GM19395 (cell line): ENCODE data around the gene CAAP1.
"Not testable (repeated sequence)": the region's sequence is repeated elsewhere in the genome, so short reads cannot be mapped to it uniquely, and the experiment has no call there.

Source experiments
- ATAC-seq: cut with Tn5 transposase; IDR thresholded peaks from one replicate; pipeline ENCODE4 v1.9.1; 2021; ENCODE audit warnings: mild to moderate bottlenecking, moderate library complexity; ENCODE audit not compliant: unreplicated experiment

The CAAP1 gene

GRCh38 chr9:26892251-26893029 is at the start of gene CAAP1:
CAAP1 (minus strand) TSS chr9:26892802; CDS start chr9:26892715, 87 bp downstream.
- peak; percentile 95 for ATAC-seq

DNA sequence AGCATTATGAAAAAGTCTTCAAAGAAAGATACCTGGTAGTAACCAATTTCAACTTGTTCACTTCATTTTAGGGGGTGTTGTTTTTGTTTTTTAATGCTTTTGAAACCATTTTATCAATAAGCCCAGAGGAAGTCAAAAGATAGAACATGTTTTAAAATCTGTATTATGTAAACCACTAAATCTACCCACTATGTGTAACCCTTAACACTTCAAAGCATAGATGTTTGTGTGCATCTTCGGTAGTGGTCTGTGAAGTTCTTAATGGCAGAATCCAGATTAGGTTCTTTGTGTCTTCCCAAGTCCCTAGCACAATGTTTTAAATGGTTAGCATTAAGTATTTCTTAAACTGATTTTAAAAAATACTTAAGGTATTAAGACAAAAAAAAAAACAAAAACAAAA is 48.2 kb upstream of the CAAP1 start:
- no peak for ATAC-seq

- no peak for ATAC-seq
Observed at GRCh38 chr9:26939955-26940711, 47.5 kb upstream of the CAAP1 start.

GRCh38 chr9:26937816-26938371 is 45.3 kb upstream of the CAAP1 start:
- ATAC-seq: no peak

DNA sequence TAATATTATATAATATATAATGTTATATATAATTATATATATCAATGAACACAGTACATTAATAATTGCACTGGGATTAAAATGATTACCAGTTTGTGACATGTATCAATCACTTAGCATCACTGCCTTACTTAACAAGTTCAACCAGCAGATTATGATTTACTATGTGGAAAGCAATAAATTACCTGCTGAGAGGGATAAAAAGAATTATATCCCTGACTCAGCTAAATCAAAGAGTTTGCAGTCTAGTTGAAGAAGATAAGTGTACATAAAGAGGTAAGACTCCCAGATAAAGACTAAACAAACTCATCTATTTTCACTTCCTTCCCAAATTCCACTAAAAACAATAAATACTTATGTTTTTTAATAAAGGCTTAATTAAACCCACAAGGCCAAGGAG is 43.2 kb upstream of the CAAP1 start:
- ATAC-seq: no peak

GRCh38 chr9:26928902-26929495 is 36.4 kb upstream of the CAAP1 start:
- no peak for ATAC-seq

GRCh38 chr9:26925609-26926008 is 33.0 kb upstream of the CAAP1 start:
- ATAC-seq: no peak

DNA sequence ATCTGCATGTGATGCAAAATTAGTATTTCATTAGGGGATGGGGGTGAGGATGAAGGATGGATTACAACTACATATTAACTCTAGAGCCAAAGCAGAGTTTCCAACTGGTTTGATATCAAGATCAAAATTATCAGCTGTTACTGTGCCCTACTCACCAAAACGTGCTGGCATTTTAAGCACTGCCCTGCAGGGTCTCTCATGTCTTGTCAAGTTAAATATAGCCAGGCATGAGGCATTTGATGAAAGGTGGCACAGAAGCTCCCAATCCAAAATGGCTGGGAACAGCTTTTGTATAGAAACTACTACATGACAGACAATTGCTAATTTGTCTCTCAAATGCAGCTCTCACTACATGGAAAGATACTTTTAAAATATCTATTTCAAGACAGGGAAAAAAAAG is 27.1 kb upstream of the CAAP1 start:
- ATAC-seq: no peak

DNA sequence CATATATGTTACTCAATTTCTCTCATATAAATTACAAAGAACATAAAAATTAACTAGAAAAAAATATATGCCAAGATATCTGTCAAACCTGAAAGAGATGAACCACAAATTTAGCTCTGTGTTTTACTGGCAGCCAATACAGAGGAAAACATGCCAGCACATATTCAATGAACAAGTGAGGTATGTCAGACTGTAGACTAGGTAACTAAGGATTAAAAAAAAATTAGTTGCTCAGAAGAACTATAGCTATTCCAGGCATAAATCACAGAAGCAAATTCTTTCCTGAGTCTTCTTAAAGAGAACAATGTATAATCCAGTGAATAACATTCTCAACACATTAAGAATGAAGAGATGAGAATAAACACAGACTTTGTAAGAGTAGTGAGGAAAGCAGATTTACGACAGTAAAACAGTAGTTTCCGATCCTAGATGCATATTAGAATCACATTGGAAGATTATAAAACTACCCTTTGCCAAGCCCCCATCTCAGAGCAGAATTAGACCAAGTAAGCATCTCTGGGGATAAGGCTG is 20.6 kb upstream of the CAAP1 start:
- no peak for ATAC-seq

- ATAC-seq: no peak
Observed at GRCh38 chr9:26904671-26905070, 12.1 kb upstream of the CAAP1 start.

DNA sequence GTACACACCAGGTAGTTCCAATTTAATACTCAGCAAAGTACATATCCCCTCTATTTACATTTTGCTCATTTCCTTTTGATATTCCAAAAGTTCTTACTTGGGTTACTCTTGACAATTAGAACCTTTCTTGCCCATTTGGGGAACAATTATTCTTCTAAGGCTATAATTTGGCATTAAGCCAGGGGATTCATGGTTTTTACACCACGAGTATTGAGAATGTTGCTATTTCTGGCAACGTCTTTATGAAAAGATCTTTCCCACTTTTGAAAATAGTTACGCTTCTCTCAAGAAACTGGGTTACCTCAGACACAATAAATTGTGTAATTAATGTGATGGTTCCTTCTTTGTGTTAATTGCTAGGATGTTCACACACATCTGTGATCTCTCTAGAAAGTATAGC is 11.5 kb upstream of the CAAP1 start:
- no peak for ATAC-seq

- ATAC-seq: no peak
Observed at GRCh38 chr9:26893030-26893676, 551 bp upstream of the CAAP1 start.

DNA sequence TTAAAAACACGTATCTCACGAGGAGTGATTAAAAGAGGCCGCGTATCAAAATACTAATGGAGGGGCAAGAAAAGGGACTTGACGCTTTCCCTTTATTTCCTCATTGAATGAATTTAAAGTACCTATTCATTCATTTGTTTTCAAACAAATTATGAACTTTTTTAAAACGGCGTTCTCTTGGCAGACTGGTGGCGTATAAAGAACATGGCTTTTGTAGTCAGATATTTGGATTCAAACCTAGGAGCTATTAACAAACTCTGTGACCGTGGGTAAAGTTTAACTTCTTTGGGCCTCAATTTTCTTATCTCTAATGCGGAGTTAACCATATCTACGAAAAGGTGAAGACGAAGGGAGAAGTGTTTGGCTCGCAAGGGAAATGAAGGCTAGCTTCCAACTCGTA is 876 bp downstream of the CAAP1 start:
- ATAC-seq: peak; percentile 1

GRCh38 chr9:26888271-26888670 is 4.3 kb downstream of the CAAP1 start:
- no peak for ATAC-seq

DNA sequence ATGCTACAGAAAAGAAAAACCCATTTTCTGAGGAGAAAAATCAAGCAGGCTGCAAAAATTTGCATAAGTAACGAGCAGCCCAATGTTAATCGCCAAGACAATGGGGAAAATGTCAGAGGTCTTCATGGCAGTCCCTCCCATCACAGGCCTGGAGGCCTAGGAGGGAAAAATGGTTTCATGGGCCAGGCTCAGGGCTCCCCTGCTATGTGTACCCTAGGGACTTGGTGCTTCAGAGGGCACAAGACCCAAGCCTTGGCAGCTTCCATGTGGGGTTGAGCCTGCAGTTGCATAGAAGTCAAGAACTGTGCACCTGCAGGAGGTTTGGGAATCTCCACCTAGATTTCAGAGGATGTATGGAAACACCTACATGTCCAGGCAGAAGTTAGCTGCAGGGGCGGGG is 10.4 kb downstream of the CAAP1 start:
- no peak for ATAC-seq

GRCh38 chr9:26880262-26880661 is 12.3 kb downstream of the CAAP1 start:
- ATAC-seq: no peak

DNA sequence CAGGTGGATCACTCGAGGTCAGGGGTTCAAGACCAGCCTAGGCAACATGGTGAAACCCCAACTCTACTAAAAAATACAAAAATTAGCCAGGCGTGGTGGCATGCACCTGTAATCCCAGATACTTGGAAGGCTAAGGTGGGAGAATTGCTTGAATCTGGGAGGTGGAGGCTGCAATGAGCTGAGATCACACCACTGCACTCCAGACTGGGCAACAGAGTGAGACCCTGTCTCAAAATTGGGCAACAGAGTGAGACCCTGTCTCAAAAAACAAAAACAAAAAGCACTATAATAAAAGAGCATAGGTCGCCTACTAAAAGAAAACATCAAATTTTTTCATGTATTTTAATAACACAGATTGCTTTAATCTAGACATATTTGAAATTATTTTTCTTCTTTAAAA is 17.4 kb downstream of the CAAP1 start:
- not testable (repeated sequence) for ATAC-seq

GRCh38 chr9:26870292-26870691 is 22.3 kb downstream of the CAAP1 start:
- ATAC-seq: no peak

DNA sequence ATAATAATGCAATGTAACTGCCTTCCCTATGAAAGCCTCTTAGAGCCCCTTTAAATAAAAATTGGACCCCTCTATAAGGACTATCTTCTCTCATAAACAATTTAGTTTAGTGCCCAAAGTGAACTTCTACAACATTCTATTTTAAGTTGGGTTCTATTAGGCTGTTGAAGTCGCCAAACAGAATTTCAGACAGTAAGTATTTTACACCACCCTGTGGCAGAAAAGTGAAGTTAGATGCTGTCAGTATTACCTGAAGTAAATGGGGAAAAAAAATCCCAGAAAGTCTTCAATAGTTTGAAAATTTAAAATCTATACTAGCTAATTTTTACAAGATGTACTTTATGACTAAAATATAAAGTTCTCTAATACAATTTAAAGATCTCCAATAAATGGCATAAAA is 29.5 kb downstream of the CAAP1 start:
- peak; percentile 50 for ATAC-seq

GRCh38 chr9:26856413-26857032 is 36.1 kb downstream of the CAAP1 start:
- ATAC-seq: peak; percentile 81
